ENCODE measurements around the gene CATSPERD. TPM values are rescaled to one million over a fixed set of nuclear protein-coding genes. Genes with fewer than 3 reads are reported as not detected.

The CATSPERD gene
- total RNA-seq, 1 donor from 2014 or later, result 0.41 TPM

DNA sequence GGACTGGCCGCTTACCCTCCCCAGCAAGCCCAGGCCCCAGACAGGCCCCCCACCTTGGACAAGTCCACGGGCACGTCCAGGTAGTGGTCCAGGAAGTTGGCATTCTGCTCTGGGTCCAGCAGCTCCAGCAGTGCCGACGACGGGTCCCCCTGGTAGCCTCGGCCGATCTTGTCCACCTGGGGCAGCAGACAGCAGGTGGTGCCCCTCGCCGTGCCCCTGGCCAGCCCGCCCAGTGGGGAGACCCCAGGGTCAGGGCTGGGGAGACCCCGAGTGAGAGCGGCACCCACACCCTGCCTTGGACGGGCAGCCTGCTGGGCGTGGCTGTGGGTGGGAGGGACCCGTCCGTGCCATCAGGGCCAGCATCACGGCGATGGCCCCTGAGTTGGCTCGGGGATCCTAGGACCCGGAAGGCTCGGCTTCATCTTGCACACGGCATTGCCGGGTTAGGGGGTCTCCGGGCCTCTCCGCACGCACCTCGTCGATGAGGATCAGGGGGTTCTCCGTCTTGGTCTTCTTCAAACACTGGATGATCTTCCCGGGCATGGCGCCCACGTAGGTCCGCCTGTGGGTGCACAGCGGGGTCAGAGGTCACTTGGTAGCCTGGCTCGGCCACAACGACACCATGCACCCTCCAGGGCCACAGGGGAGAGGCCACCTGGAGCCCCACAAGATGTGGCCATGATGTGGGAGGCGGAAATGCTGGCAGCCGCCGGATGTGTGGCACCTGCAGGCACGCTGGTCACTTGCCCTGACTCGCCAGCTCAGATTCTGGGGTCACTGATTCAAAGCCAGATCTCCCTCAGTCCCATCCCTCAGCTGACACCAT lies 24.0 kb upstream of the CATSPERD start:
- H3K36me3 Mint-ChIP-seq, result no peaks in the 10 kb centered on the region
- H3K4me1 Mint-ChIP-seq (ENCODE audit: unreplicated experiment), result no peaks in the 10 kb centered on the region
- no peaks in the 10 kb centered on the region for H3K9me3 Mint-ChIP-seq
- TF ChIP-seq, protein P1, sequence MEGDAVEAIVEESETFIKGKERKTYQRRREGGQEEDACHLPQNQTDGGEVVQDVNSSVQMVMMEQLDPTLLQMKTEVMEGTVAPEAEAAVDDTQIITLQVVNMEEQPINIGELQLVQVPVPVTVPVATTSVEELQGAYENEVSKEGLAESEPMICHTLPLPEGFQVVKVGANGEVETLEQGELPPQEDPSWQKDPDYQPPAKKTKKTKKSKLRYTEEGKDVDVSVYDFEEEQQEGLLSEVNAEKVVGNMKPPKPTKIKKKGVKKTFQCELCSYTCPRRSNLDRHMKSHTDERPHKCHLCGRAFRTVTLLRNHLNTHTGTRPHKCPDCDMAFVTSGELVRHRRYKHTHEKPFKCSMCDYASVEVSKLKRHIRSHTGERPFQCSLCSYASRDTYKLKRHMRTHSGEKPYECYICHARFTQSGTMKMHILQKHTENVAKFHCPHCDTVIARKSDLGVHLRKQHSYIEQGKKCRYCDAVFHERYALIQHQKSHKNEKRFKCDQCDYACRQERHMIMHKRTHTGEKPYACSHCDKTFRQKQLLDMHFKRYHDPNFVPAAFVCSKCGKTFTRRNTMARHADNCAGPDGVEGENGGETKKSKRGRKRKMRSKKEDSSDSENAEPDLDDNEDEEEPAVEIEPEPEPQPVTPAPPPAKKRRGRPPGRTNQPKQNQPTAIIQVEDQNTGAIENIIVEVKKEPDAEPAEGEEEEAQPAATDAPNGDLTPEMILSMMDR (conservative IDR thresholded peaks at IDR 0.05), result no peak
- no peak overlapping the region for H3K4me3 Mint-ChIP-seq
- no peaks in the 10 kb centered on the region for H3K27me3 Mint-ChIP-seq
- DNase-seq (ENCODE audit: extremely low spot score, unreplicated experiment), result no peak
- no peak overlapping the region for H3K27ac Mint-ChIP-seq

DNA sequence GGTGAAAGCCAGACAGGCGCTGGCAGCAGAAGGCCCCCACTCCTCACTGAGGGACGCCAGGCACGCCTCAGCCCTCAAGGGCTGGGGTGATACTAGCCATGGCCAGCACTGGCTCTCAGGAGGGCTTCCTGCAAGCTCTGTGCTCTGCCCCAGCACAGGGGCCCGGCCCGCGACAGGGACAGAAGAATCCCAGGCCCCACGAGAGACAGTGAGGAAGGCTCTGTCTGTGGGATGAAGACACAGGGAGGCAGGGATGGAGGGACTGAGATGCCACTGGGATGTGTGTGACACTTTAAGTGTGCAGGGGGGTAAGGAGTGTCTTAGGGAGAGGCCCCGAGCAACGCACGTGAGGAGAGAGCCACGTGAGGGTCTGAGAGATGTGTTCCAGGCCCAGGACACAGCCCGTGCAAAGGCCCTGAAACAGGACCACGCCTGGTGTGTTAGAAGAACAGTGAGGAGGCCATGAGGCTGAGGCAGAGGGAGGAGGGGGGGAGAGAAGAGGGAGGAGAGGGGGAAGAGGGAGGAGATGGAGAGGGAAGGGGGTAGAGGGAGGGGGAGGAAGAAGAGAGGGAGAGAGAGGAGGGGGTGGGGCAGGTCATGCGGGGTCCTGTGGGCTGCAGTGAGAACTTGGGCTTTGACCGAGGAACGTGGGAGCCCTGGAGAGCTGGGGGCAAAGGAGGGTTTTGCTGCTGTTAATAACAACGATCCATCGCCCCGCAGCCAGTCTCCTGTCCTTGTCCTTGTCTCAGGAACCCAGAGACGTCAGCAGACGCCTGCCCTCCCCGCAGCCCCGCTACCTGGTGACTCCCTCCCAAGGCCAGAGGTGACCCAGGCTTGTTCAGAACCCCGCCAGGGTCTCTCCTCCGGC lies 23.2 kb upstream of the CATSPERD start:
- no peaks in the 10 kb centered on the region for H3K9me3 Mint-ChIP-seq
- H3K27me3 Mint-ChIP-seq, result no peaks in the 10 kb centered on the region
- TF ChIP-seq, protein P1 (conservative IDR thresholded peaks at IDR 0.05), result no peak
- no peaks in the 10 kb centered on the region for H3K4me1 Mint-ChIP-seq (ENCODE audit: unreplicated experiment)
- H3K4me3 Mint-ChIP-seq, result no peak overlapping the region
- no peak overlapping the region for H3K27ac Mint-ChIP-seq
- no peak for DNase-seq (ENCODE audit: extremely low spot score, unreplicated experiment)
- H3K36me3 Mint-ChIP-seq, result no peaks in the 10 kb centered on the region

- no peak for DNase-seq (ENCODE audit: extremely low spot score, unreplicated experiment)
- Mint-ChIP-seq H3K4me1 (ENCODE audit: unreplicated experiment) (no peaks in the 10 kb centered on the region), H3K27ac (no peak overlapping the region), H3K4me3 (no peak overlapping the region), H3K27me3 (no peaks in the 10 kb centered on the region), H3K9me3 (no peaks in the 10 kb centered on the region), H3K36me3 (peaks cover under 1% of the 10 kb centered on the region)
- TF ChIP-seq, protein P1 (conservative IDR thresholded peaks at IDR 0.05), result no peak
Measured at GRCh38 chr19:5697890-5698634, 22.4 kb upstream of the CATSPERD start.

- no peaks in the 10 kb centered on the region for H3K4me1 Mint-ChIP-seq (ENCODE audit: unreplicated experiment)
- H3K4me3 Mint-ChIP-seq, result no peak overlapping the region
- no peak overlapping the region for H3K27ac Mint-ChIP-seq
- DNase-seq (ENCODE audit: extremely low spot score, unreplicated experiment), result no peak
- H3K9me3 Mint-ChIP-seq, result no peaks in the 10 kb centered on the region
- no peaks in the 10 kb centered on the region for H3K27me3 Mint-ChIP-seq
- TF ChIP-seq, protein P1 (conservative IDR thresholded peaks at IDR 0.05), result no peak
- peaks cover 5% of the 10 kb centered on the region for H3K36me3 Mint-ChIP-seq
Measured at GRCh38 chr19:5698635-5699422, 21.6 kb upstream of the CATSPERD start.

Measured in type B pancreatic cell (in vitro differentiated cells).